Neural progenitor cell (in vitro differentiated cells): ENCODE measurements around the gene NSMCE1.

Experiments used
- CTCF ChIP-seq: fragments of 200-600 bp; sonication (generic); IDR thresholded peaks from 2 replicates; pipeline ENCODE4 v1.5.1; 2017; ENCODE audit warnings: antibody characterized with exemption, mild to moderate bottlenecking
- EZH2 ChIP-seq: fragments of 200-600 bp; sonication (generic); IDR thresholded peaks from 2 replicates; pipeline ENCODE4 v1.6.1; 2017; ENCODE audit warnings: antibody characterized with exemption, mild to moderate bottlenecking, moderate library complexity

DNA sequence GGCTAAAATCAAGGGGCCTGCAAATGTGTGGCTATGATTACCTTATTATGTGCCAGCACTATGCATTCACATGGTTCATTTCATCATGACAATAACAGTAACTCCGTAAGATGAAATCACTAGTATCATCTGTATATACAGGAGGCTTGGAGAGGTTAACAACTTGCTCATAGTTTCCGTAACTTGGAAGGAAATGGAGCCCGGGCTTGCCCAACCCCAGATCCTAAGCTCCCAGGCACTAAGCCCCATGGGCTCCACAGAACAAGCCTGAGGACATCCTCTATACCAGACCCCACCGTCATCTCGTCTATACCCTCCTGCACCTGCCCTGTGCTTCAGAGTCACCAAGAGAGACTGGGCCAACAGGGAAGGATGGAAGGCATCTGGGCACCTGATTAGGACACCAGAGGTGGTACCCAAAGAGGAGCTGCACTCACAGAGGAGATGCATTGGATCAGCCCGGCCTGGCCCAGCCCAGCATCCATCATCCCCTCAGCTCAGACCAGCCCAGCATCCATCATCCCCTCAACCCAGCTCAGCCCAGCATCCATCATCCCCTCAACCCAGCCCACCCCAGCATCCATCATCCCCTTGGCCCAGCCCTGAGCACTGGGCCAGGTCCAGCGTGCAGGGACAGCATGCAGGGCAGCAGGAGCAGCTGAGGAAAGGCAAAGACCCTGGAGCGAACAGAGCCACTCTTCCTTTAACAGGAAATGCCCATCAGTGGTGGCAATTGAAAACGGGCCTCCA is 28.5 kb downstream of the NSMCE1 start:
- TF ChIP-seq CTCF (no peak), EZH2 (no peak)
